SK-N-MC (cell line): ENCODE results near the gene C2orf80.

Experiments
- EZH2 ChIP-seq: fragments of 200-600 bp; sonication (generic); IDR thresholded peaks from one replicate; pipeline ENCODE4 v1.6.1; 2017; ENCODE audit warnings: antibody characterized with exemption
- POLR2AphosphoS5 ChIP-seq: IDR thresholded peaks from 2 replicates; pipeline ENCODE4 v1.6.1; 2012; ENCODE audit warnings: mild to moderate bottlenecking, low read depth, low read length, borderline replicate concordance

DNA sequence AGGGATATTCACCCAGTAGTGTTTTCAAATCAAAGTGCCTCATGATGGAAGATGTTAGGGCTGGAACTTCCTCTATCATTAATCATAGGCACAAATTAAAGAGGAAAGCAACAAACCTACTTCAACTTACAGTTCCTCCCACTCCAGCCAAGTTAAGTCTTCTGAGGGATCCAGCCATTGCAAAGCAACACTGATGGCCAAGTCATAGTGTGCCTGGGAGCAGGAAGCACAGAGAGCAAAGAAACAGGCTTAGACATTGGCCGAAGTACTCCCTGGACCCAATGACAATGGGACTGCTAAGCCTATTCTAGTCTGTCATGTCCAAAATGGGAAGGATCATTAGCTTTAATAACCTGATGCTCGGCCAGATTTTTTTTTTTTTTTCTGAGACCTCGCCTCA, 7.0 kb downstream of the C2orf80 start:
- TF ChIP-seq EZH2 (no peak), POLR2AphosphoS5 (no peak)
